ENCODE data around the gene PPP6R2. TPM values are rescaled to one million over a fixed set of nuclear protein-coding genes. Genes with fewer than 3 reads are reported as not detected.

PPP6R2 gene
- total and polyA plus RNA-seq, 11 donors = 29.6 to 68.1 (median 41.5) TPM

- ATAC-seq = no peak
- no peaks in the 10 kb centered on the region for H3K4me1 ChIP-seq
- TF ChIP-seq CTCF (IDR thresholded peaks at IDR 0.05) = no peak
- no peak for TF ChIP-seq POLR2A (IDR thresholded peaks at IDR 0.05)
- no peaks in the 10 kb centered on the region for H3K27me3 ChIP-seq
- no peak for DNase-seq
- intact Hi-C loops (cut with DNase I) = loop anchor here in 1 of 10 donors (10.0 kb wide), 1 partner anchor 237 kb away; no protein-coding TSS in a partner anchor
- no peaks in the 10 kb centered on the region for H3K9me3 ChIP-seq
- no peak overlapping the region for H3K4me3 ChIP-seq
- peaks cover 4 to 99% (median 96%) of the 10 kb centered on the region in 9 donors for H3K36me3 ChIP-seq
- no peak overlapping the region for H3K27ac ChIP-seq
- WGBS, 4 donors = 92 to 95% (median 94%) methylated on average over 21 to 26 of the region's 26 CpGs
These were observed 118.4 kb downstream of the PPP6R2 start for GRCh38 chr22:50461536-50461935.

DNA sequence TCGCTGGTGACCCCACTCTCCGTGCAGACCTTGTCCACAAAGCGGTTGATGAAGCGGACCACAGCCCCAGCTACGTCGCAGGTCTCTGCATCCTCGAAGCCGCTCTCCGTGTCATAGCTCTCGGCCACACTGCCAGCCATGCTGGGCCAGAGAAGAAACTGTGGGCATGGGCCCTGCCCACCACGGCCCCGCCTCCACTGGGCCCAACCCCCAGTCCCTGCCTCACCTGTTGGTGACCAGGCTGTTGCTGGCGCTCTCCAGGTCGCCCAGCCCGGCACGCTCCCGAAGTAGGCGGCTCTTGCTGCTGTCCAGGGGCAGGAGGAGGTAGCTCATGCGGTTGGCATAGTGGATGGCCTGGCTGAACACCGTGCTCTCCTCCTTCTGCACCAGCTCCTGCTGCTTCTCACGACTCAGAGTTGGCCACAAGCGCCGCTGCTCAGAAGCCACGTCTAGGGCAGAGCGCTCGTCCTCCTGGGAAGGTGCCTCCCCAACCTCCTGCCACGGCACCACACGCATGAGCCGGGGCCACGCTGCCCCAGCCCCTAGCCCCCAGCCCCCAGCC lies 118.9 kb downstream of the PPP6R2 start:
- Histone ChIP-seq H3K4me3 (no peak overlapping the region), H3K4me1 (no peaks in the 10 kb centered on the region), H3K9me3 (no peaks in the 10 kb centered on the region), H3K27ac (no peak overlapping the region), H3K27me3 (no peaks in the 10 kb centered on the region), H3K36me3 (peaks cover 4 to 100% (median 96%) of the 10 kb centered on the region in 9 donors)
- intact Hi-C loops (cut with DNase I) = loop anchor here in 1 of 10 donors (10.0 kb wide), 1 partner anchor 237 kb away; no protein-coding TSS in a partner anchor
- WGBS, 4 donors = 96% methylated on average over 23 to 30 of the region's 30 CpGs
- TF ChIP-seq CTCF (IDR thresholded peaks at IDR 0.05) (no peak), POLR2A (IDR thresholded peaks at IDR 0.05) (no peak)
- ATAC-seq (no peak), DNase-seq (no peak)

- Histone ChIP-seq H3K27me3 (no peaks in the 10 kb centered on the region), H3K36me3 (peaks cover 2 to 99% (median 93%) of the 10 kb centered on the region in 9 donors), H3K9me3 (no peaks in the 10 kb centered on the region), H3K27ac (no peak overlapping the region), H3K4me3 (no peak overlapping the region), H3K4me1 (peaks cover 0 to 4% (median 0%) of the 10 kb centered on the region in 12 donors)
- TF ChIP-seq POLR2A (IDR thresholded peaks at IDR 0.05) = no peak
- no peak for TF ChIP-seq CTCF (IDR thresholded peaks at IDR 0.05)
- DNase-seq (no peak), ATAC-seq (no peak)
- WGBS, 4 donors = 91 to 94% (median 93%) methylated on average over 26 to 28 of the region's 28 CpGs
- intact Hi-C loops (cut with DNase I) = loop anchor here in 1 of 10 donors (10.0 kb wide), 1 partner anchor 239 kb away; no protein-coding TSS in a partner anchor
These were observed 120.2 kb downstream of the PPP6R2 start for GRCh38 chr22:50463188-50463900.

DNA sequence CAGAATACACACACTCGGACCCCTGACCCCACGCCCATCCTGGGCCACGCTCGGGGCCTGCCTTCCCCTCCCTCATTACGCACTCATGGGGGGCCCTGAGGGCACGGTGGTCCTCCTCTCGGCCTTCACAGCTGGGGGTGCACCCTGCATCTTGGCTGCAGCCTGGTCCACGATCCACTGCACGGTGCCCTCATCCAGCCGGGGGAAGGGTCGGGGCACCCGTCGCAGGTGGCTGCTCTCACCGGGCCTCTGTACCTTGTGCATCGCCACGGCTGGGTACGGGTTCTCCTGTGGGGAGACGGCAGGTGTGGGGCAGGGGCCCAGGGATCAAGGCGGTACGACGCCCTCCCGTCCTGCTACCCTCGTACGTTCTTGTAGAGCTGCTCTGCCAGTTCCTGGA lies 121.3 kb downstream of the PPP6R2 start:
- WGBS, 4 donors = 91 to 100% (median 93%) methylated on average over 8 to 24 of the region's 24 CpGs
- Histone ChIP-seq H3K4me1 (peaks cover 0 to 15% (median 6%) of the 10 kb centered on the region in 12 donors), H3K4me3 (no peak overlapping the region), H3K9me3 (no peaks in the 10 kb centered on the region), H3K27ac (no peak overlapping the region), H3K27me3 (no peaks in the 10 kb centered on the region), H3K36me3 (peaks cover 2 to 88% (median 83%) of the 10 kb centered on the region in 9 donors)
- DNase-seq (no peak), ATAC-seq (no peak)
- intact Hi-C loops (cut with DNase I) = loop anchor here in 1 of 10 donors (10.0 kb wide), 1 partner anchor 240 kb away; no protein-coding TSS in a partner anchor
- TF ChIP-seq CTCF (IDR thresholded peaks at IDR 0.05) = no peak
- no peak for TF ChIP-seq POLR2A (IDR thresholded peaks at IDR 0.05)
